ENCODE measurements around the gene LSAMP. TPM values are rescaled to one million over a fixed set of nuclear protein-coding genes. Genes with fewer than 3 reads are reported as not detected.

Gene LSAMP
- total and polyA plus RNA-seq, 2 of the 13 experiments (the other 11 are each of a cell fraction or from before 2014, with no cell fraction given): not detected

DNA sequence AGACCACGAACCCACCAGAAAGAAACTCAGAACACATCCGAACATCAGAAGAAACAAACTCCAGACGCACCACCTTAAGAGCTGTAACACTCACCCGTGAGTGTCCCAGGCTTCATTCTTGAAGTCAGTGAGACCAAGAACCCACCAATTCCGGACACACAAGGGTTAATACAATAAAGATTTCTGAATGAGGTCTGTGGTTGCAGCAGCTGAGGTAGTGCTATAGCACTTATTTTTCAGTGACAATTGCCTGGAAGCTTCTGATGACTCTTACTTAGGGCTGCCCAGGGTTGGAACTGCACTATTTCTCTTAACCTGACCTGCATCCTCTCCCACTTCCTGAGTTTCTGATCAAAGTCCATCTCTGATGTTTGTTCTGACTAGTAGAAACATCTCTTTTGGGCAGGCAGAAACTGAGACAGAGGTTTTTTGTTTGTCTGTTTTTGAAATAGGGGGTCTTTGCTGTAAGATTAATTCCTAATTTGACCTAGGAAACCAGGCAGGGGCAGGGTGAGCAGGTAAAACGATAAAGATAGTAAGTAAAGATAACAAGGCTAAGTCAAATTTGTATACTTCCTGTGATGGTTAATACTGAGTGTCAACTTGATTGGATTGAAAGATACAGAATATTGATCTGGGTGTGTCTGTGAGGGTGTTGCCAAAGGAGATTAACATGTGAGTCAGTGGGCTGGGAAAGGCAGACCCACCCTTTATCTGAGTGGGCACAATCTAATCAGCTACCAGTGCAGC, 652.9 kb downstream of the LSAMP start (continued):
- TF ChIP-seq SP2 (CRISPR knock-in tag; IDR thresholded peaks at IDR 0.05) (no peak), PHF8 (CRISPR knock-in tag; IDR thresholded peaks at IDR 0.05) (no peak; the same call in 1 of the 2 replicates), HOXA7 (CRISPR knock-in tag; IDR thresholded peaks at IDR 0.05) (no peak), KDM2A (CRISPR knock-in tag; IDR thresholded peaks at IDR 0.05; ENCODE audit: borderline replicate concordance, low read depth) (no peak), ZSCAN12 (CRISPR knock-in tag; IDR thresholded peaks at IDR 0.05) (no peak), FOXK2 (IDR thresholded peaks at IDR 0.05) (no peak), REL (CRISPR knock-in tag; conservative IDR thresholded peaks at IDR 0.05) (no peak), ZKSCAN1 (IDR thresholded peaks at IDR 0.05; ENCODE audit: low read length) (no peak), RORA (CRISPR knock-in tag; IDR thresholded peaks at IDR 0.05) (no peak), RAD51 (IDR thresholded peaks at IDR 0.05; ENCODE audit: borderline replicate concordance) (no peak), SIN3A (IDR thresholded peaks at IDR 0.05; ENCODE audit: borderline replicate concordance, low read depth, low read length) (peak; percentile 64), TOPORS (CRISPR knock-in tag; IDR thresholded peaks at IDR 0.05) (no peak; the same call in 1 of the 2 replicates), GPN1 (CRISPR knock-in tag; IDR thresholded peaks at IDR 0.05; ENCODE audit: borderline replicate concordance) (no peak), ZMYM4 (CRISPR knock-in tag; IDR thresholded peaks at IDR 0.05) (no peak; the same call in 1 of the 2 replicates), ZNF121 (CRISPR knock-in tag; IDR thresholded peaks at IDR 0.05) (no peak), HHEX (CRISPR knock-in tag; IDR thresholded peaks at IDR 0.05) (no peak), ZNF207 (IDR thresholded peaks at IDR 0.05; ENCODE audit: borderline replicate concordance) (no peak)
- TF ChIP-seq, protein P1, sequence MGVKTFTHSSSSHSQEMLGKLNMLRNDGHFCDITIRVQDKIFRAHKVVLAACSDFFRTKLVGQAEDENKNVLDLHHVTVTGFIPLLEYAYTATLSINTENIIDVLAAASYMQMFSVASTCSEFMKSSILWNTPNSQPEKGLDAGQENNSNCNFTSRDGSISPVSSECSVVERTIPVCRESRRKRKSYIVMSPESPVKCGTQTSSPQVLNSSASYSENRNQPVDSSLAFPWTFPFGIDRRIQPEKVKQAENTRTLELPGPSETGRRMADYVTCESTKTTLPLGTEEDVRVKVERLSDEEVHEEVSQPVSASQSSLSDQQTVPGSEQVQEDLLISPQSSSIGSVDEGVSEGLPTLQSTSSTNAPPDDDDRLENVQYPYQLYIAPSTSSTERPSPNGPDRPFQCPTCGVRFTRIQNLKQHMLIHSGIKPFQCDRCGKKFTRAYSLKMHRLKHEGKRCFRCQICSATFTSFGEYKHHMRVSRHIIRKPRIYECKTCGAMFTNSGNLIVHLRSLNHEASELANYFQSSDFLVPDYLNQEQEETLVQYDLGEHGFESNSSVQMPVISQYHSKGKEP (CRISPR knock-in tag; IDR thresholded peaks at IDR 0.05): no peak
- TF ChIP-seq, protein P2, sequence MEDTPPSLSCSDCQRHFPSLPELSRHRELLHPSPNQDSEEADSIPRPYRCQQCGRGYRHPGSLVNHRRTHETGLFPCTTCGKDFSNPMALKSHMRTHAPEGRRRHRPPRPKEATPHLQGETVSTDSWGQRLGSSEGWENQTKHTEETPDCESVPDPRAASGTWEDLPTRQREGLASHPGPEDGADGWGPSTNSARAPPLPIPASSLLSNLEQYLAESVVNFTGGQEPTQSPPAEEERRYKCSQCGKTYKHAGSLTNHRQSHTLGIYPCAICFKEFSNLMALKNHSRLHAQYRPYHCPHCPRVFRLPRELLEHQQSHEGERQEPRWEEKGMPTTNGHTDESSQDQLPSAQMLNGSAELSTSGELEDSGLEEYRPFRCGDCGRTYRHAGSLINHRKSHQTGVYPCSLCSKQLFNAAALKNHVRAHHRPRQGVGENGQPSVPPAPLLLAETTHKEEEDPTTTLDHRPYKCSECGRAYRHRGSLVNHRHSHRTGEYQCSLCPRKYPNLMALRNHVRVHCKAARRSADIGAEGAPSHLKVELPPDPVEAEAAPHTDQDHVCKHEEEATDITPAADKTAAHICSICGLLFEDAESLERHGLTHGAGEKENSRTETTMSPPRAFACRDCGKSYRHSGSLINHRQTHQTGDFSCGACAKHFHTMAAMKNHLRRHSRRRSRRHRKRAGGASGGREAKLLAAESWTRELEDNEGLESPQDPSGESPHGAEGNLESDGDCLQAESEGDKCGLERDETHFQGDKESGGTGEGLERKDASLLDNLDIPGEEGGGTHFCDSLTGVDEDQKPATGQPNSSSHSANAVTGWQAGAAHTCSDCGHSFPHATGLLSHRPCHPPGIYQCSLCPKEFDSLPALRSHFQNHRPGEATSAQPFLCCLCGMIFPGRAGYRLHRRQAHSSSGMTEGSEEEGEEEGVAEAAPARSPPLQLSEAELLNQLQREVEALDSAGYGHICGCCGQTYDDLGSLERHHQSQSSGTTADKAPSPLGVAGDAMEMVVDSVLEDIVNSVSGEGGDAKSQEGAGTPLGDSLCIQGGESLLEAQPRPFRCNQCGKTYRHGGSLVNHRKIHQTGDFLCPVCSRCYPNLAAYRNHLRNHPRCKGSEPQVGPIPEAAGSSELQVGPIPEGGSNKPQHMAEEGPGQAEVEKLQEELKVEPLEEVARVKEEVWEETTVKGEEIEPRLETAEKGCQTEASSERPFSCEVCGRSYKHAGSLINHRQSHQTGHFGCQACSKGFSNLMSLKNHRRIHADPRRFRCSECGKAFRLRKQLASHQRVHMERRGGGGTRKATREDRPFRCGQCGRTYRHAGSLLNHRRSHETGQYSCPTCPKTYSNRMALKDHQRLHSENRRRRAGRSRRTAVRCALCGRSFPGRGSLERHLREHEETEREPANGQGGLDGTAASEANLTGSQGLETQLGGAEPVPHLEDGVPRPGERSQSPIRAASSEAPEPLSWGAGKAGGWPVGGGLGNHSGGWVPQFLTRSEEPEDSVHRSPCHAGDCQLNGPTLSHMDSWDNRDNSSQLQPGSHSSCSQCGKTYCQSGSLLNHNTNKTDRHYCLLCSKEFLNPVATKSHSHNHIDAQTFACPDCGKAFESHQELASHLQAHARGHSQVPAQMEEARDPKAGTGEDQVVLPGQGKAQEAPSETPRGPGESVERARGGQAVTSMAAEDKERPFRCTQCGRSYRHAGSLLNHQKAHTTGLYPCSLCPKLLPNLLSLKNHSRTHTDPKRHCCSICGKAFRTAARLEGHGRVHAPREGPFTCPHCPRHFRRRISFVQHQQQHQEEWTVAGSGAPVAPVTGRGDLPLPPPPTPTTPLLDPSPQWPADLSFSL (CRISPR knock-in tag; IDR thresholded peaks at IDR 0.05): no peak
- TF ChIP-seq, protein P3, sequence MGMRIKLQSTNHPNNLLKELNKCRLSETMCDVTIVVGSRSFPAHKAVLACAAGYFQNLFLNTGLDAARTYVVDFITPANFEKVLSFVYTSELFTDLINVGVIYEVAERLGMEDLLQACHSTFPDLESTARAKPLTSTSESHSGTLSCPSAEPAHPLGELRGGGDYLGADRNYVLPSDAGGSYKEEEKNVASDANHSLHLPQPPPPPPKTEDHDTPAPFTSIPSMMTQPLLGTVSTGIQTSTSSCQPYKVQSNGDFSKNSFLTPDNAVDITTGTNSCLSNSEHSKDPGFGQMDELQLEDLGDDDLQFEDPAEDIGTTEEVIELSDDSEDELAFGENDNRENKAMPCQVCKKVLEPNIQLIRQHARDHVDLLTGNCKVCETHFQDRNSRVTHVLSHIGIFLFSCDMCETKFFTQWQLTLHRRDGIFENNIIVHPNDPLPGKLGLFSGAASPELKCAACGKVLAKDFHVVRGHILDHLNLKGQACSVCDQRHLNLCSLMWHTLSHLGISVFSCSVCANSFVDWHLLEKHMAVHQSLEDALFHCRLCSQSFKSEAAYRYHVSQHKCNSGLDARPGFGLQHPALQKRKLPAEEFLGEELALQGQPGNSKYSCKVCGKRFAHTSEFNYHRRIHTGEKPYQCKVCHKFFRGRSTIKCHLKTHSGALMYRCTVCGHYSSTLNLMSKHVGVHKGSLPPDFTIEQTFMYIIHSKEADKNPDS (CRISPR knock-in tag; IDR thresholded peaks at IDR 0.05): no peak
- TF ChIP-seq, protein P4, sequence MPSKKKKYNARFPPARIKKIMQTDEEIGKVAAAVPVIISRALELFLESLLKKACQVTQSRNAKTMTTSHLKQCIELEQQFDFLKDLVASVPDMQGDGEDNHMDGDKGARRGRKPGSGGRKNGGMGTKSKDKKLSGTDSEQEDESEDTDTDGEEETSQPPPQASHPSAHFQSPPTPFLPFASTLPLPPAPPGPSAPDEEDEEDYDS (CRISPR knock-in tag; IDR thresholded peaks at IDR 0.05): peak; percentile 64; the same call in 1 of the 2 replicates

All from HepG2 (cell line).